Neural progenitor cell (in vitro differentiated cells): ENCODE measurements around the gene TAF8. TPM values are rescaled to one million over a fixed set of nuclear protein-coding genes. Genes with fewer than 3 reads are reported as not detected.

Experiments
- DNase-seq: peaks from one replicate; pipeline ENCODE4 v3.0.0-alpha.2; 2016; ENCODE audit warnings: low spot score
- H2AFZ ChIP-seq: fragments of 200-600 bp; sonication (generic); replicated peaks from 2 replicates; pipeline ENCODE4 v1.6.1; 2016; ENCODE audit warnings: antibody characterized with exemption
- H3F3A ChIP-seq: fragments of 200-600 bp; sonication (generic); 2 replicates; pipeline ENCODE4 v1.6.1; 2016; ENCODE audit warnings: antibody characterized with exemption, low read depth
- H3K27ac ChIP-seq: fragments of 200-600 bp; sonication (generic); 2 replicates; pipeline ENCODE4 v1.5.1; 2016; ENCODE audit warnings: mild to moderate bottlenecking
- H3K27me3 ChIP-seq: fragments of 200-600 bp; sonication (generic); 2 replicates; pipeline ENCODE4 v1.6.1; 2016; ENCODE audit warnings: mild to moderate bottlenecking, moderate library complexity
- H3K36me3 ChIP-seq: fragments of 200-600 bp; sonication (generic); 2 replicates; pipeline ENCODE4 v1.5.1; 2016
- H3K4me1 ChIP-seq: fragments of 200-600 bp; sonication (generic); 2 replicates; pipeline ENCODE4 v1.6.1; 2016; ENCODE audit warnings: mixed run types
- H3K4me2 ChIP-seq: fragments of 200-600 bp; sonication (generic); 2 replicates; pipeline ENCODE4 v1.6.1; 2016
- H3K4me3 ChIP-seq: fragments of 200-600 bp; sonication (generic); 2 replicates; pipeline ENCODE4 v1.5.1; 2016
- H3K79me2 ChIP-seq: fragments of 200-600 bp; sonication (generic); 2 replicates; pipeline ENCODE4 v1.6.1; 2016; ENCODE audit warnings: low read depth
- H3K9ac ChIP-seq: fragments of 200-600 bp; sonication (generic); 2 replicates; pipeline ENCODE4 v1.6.1; 2016
- H3K9me3 ChIP-seq: fragments of 200-600 bp; sonication (generic); 2 replicates; pipeline ENCODE4 v1.5.1; 2016; ENCODE audit warnings: low read depth
- H4K20me1 ChIP-seq: fragments of 200-600 bp; sonication (generic); 2 replicates; pipeline ENCODE4 v1.6.1; 2016; ENCODE audit warnings: low read depth
- H3K27ac Mint-ChIP-seq: 3 replicates; pipeline ENCODE4 v1.8.0; 2021; ENCODE audit warnings: mixed read lengths
- H3K27me3 Mint-ChIP-seq: 2 replicates; pipeline ENCODE4 v1.8.0; 2022; ENCODE audit warnings: low read depth, mild to moderate bottlenecking, inconsistent platforms, moderate library complexity, mixed read lengths; ENCODE audit not compliant: insufficient read depth
- H3K36me3 Mint-ChIP-seq: 3 replicates; pipeline ENCODE4 v1.8.0; 2021; ENCODE audit warnings: mixed read lengths
- H3K4me1 Mint-ChIP-seq: 3 replicates; pipeline ENCODE4 v1.8.0; 2021; ENCODE audit warnings: mixed read lengths
- H3K4me3 Mint-ChIP-seq: 3 replicates; pipeline ENCODE4 v1.8.0; 2021; ENCODE audit warnings: mild to moderate bottlenecking, moderate library complexity, mixed read lengths
- H3K9me3 Mint-ChIP-seq: 3 replicates; pipeline ENCODE4 v1.8.0; 2020; ENCODE audit warnings: mixed read lengths
- EZH2 ChIP-seq: fragments of 200-600 bp; sonication (generic); IDR thresholded peaks from 2 replicates; pipeline ENCODE4 v1.6.1; 2017; ENCODE audit warnings: antibody characterized with exemption, mild to moderate bottlenecking, moderate library complexity
- EZH2phosphoT487 ChIP-seq: fragments of 200-600 bp; sonication (generic); IDR thresholded peaks from 2 replicates; pipeline ENCODE4 v1.6.1; 2017; ENCODE audit warnings: antibody characterized with exemption
- total RNA-seq: library from RNA; depleted of rRNA; stranded (reverse); fragments of >200 nt; gene quantifications from 2 replicates; pipeline ENCODE4 v1.2.3, GENCODE V29; 2015; ENCODE audit warnings: low replicate concordance
- TF ChIP-seq, protein P1 (sequence below): fragments of 200-600 bp; sonication (generic); IDR thresholded peaks from 2 replicates; pipeline ENCODE4 v1.5.1; 2017; ENCODE audit warnings: antibody characterized with exemption, mild to moderate bottlenecking

The TAF8 gene
- total RNA-seq, 1 donor from 2014 or later: 38.0 TPM

DNA sequence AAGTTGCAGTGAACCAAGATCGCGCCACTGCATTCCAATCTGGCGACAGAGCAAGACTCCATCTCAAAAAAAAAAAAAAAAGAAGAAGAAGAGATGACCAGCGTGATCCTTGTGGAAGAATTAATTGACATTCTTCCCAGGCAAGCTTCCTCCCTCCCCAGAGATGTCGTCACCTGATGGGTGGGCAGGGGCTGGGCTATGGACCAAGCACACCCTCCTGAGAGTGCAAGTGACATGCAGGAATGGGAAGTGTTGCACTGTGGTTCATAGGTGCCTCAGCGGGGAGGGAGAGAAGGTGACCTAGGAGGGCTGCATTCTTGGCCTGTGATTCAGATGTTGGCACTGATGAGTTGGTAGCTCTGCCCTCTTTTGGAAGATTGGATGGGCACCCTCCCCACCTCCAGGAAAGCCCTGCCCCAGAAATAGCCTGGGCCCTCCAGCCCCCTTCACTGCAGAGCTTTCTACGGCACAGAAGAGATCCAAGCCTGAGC, 37.8 kb downstream of the TAF8 start:
- Mint-ChIP-seq H3K36me3 (no peaks in the 10 kb centered on the region), H3K4me3 (no peak overlapping the region), H3K9me3 (no peaks in the 10 kb centered on the region), H3K27me3 (no peaks in the 10 kb centered on the region), H3K4me1 (no peaks in the 10 kb centered on the region), H3K27ac (no peak overlapping the region)
- no peaks in the 10 kb centered on the region for H3K9me3 ChIP-seq
- H3K9ac ChIP-seq: no peak overlapping the region
- TF ChIP-seq EZH2 (no peak), EZH2phosphoT487 (no peak)
- TF ChIP-seq, protein P1, sequence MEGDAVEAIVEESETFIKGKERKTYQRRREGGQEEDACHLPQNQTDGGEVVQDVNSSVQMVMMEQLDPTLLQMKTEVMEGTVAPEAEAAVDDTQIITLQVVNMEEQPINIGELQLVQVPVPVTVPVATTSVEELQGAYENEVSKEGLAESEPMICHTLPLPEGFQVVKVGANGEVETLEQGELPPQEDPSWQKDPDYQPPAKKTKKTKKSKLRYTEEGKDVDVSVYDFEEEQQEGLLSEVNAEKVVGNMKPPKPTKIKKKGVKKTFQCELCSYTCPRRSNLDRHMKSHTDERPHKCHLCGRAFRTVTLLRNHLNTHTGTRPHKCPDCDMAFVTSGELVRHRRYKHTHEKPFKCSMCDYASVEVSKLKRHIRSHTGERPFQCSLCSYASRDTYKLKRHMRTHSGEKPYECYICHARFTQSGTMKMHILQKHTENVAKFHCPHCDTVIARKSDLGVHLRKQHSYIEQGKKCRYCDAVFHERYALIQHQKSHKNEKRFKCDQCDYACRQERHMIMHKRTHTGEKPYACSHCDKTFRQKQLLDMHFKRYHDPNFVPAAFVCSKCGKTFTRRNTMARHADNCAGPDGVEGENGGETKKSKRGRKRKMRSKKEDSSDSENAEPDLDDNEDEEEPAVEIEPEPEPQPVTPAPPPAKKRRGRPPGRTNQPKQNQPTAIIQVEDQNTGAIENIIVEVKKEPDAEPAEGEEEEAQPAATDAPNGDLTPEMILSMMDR: no peak
- H3K36me3 ChIP-seq: no peaks in the 10 kb centered on the region
- no peaks in the 10 kb centered on the region for H3K79me2 ChIP-seq
- no peaks in the 10 kb centered on the region for H3K4me1 ChIP-seq
- no peak overlapping the region for H3K4me3 ChIP-seq
- no peak overlapping the region for H3K4me2 ChIP-seq
- H3K27me3 ChIP-seq: peaks cover 2% of the 10 kb centered on the region
- no peaks in the 10 kb centered on the region for H3F3A ChIP-seq
- no peaks in the 10 kb centered on the region for H4K20me1 ChIP-seq
- H3K27ac ChIP-seq: no peak overlapping the region
- DNase-seq: no peak
- no peak overlapping the region for H2AFZ ChIP-seq

DNA sequence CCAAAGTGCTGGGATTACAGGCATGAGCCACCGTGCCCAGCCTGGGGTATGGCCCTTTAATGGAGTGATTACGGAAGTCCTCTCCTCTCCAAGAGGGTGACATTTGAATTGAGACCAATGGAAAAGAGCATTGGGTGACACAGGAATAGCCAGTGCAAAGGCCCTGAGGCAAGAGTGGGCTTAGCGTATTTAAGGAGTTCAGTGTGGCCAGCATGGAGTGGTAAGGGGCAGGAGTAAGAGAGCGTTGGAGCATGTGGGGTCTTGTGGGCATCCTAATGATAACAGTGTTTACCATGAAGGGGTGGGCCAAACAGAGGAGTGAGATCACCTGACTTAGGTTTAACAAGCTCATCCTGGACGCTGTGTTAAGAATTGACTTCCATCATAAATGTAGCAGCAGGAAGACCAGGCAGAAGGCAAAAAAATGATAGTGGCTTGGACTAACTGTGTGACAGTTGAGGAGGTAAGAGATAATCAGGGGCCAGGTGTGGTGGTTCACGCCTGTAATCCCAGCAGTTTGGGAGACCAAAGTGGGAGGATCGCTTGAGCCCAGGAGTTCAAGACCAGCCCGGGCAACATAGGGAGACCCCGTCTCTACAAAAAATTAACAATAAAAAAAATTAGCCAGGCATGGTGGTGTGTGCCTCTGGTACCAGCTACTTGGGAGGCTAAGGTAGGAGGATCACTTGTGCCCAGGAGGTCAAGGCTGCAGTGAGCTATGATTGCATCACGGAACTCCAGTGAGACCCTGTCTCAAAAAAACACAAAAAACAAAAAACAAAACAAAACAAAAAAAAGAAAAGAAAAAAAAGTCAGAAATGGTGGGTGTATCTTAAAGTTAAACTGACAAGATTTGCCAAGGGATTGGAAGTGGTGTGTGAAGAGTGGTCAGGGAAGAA, 40.7 kb downstream of the TAF8 start:
- Histone ChIP-seq H3K27ac (no peak overlapping the region), H4K20me1 (no peaks in the 10 kb centered on the region), H3K79me2 (no peaks in the 10 kb centered on the region), H3K9ac (no peak overlapping the region), H3K4me3 (no peak overlapping the region), H3F3A (no peaks in the 10 kb centered on the region), H3K36me3 (no peaks in the 10 kb centered on the region), H3K9me3 (no peaks in the 10 kb centered on the region), H2AFZ (no peak overlapping the region), H3K4me1 (no peaks in the 10 kb centered on the region), H3K4me2 (no peak overlapping the region), H3K27me3 (peaks cover 2% of the 10 kb centered on the region)
- H3K36me3 Mint-ChIP-seq: no peaks in the 10 kb centered on the region
- no peak for TF ChIP-seq EZH2phosphoT487
- TF ChIP-seq, protein P1: no peak
- TF ChIP-seq EZH2: no peak
- H3K4me3 Mint-ChIP-seq: no peak overlapping the region
- H3K4me1 Mint-ChIP-seq: no peaks in the 10 kb centered on the region
- no peak overlapping the region for H3K27ac Mint-ChIP-seq
- H3K9me3 Mint-ChIP-seq: no peaks in the 10 kb centered on the region
- no peaks in the 10 kb centered on the region for H3K27me3 Mint-ChIP-seq
- DNase-seq: no peak

DNA sequence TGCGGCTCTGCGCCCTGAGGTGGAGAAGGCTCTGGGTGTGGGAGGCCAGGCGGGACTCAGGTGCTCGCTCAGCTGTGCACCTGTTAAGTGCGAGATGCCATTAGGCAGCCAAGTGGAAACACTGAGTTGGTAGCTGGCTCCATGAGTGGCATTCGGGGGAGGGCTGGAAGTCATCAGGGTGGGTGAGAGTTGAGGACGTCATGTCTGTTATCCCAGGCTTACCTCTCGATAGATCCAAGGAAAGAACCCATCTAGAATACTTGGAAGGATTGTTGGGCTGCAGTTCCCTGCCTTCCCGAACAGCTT, 41.3 kb downstream of the TAF8 start:
- H4K20me1 ChIP-seq: no peaks in the 10 kb centered on the region
- H3K9ac ChIP-seq: no peak overlapping the region
- H3K4me2 ChIP-seq: no peak overlapping the region
- H3K4me1 ChIP-seq: no peaks in the 10 kb centered on the region
- no peaks in the 10 kb centered on the region for H3F3A ChIP-seq
- Mint-ChIP-seq H3K9me3 (no peaks in the 10 kb centered on the region), H3K36me3 (no peaks in the 10 kb centered on the region), H3K4me1 (no peaks in the 10 kb centered on the region), H3K27me3 (peaks cover 2% of the 10 kb centered on the region), H3K4me3 (no peak overlapping the region), H3K27ac (no peak overlapping the region)
- peaks cover 2% of the 10 kb centered on the region for H3K27me3 ChIP-seq
- DNase-seq: no peak
- H2AFZ ChIP-seq: no peak overlapping the region
- H3K27ac ChIP-seq: no peak overlapping the region
- no peaks in the 10 kb centered on the region for H3K9me3 ChIP-seq
- no peaks in the 10 kb centered on the region for H3K36me3 ChIP-seq
- H3K4me3 ChIP-seq: no peak overlapping the region
- TF ChIP-seq, protein P1: no peak
- TF ChIP-seq EZH2 (no peak), EZH2phosphoT487 (no peak)
- H3K79me2 ChIP-seq: no peaks in the 10 kb centered on the region
